Rectal smooth muscle tissue (tissue), 1 donor: Measurements from ENCODE around the gene OR6K2.
"Not testable (repeated sequence)": the region's sequence is repeated elsewhere in the genome, so short reads cannot be mapped to it uniquely, and the experiment has no call there.

Source experiments
- H3K27ac ChIP-seq: one replicate; pipeline ENCODE4 v1.7.0; 2013; ENCODE audit warnings: low read depth, low read length, inconsistent platforms
- H3K27me3 ChIP-seq: one replicate; pipeline ENCODE4 v1.7.0; 2013; ENCODE audit warnings: low read length; ENCODE audit not compliant: control insufficient read depth, insufficient read depth
- H3K36me3 ChIP-seq: one replicate; pipeline ENCODE4 v1.7.0; 2013; ENCODE audit warnings: low read length; ENCODE audit not compliant: control insufficient read depth, insufficient read depth
- H3K4me1 ChIP-seq: one replicate; pipeline ENCODE4 v1.7.0; 2013; ENCODE audit warnings: low read length; ENCODE audit not compliant: control insufficient read depth, insufficient read depth
- H3K4me3 ChIP-seq: one replicate; pipeline ENCODE4 v1.7.0; 2013; ENCODE audit warnings: low read length
- H3K9ac ChIP-seq: one replicate; pipeline ENCODE4 v1.7.0; 2013; ENCODE audit warnings: low read length

OR6K2 gene

GRCh38 chr1:158706096-158706495, 5.6 kb upstream of the OR6K2 start:
- Histone ChIP-seq H3K4me3 (no peak overlapping the region), H3K4me1 (no peaks in the 10 kb centered on the region), H3K36me3 (no peaks in the 10 kb centered on the region), H3K27ac (no peak overlapping the region), H3K27me3 (no peaks in the 10 kb centered on the region), H3K9ac (no peak overlapping the region)

- Histone ChIP-seq H3K4me3 (no peak overlapping the region), H3K36me3 (no peaks in the 10 kb centered on the region), H3K4me1 (no peaks in the 10 kb centered on the region), H3K27ac (no peak overlapping the region), H3K9ac (no peak overlapping the region), H3K27me3 (no peaks in the 10 kb centered on the region)
Measured at GRCh38 chr1:158694596-158694995, 5.9 kb downstream of the OR6K2 start.

GRCh38 chr1:158692356-158692755, 8.1 kb downstream of the OR6K2 start:
- Histone ChIP-seq H3K27me3 (no peaks in the 10 kb centered on the region), H3K9ac (no peak overlapping the region), H3K4me3 (no peak overlapping the region), H3K36me3 (no peaks in the 10 kb centered on the region), H3K4me1 (no peaks in the 10 kb centered on the region), H3K27ac (no peak overlapping the region)

- Histone ChIP-seq H3K4me3 (no peak overlapping the region), H3K9ac (no peak overlapping the region), H3K36me3 (no peaks in the 10 kb centered on the region), H3K4me1 (no peaks in the 10 kb centered on the region), H3K27me3 (no peaks in the 10 kb centered on the region), H3K27ac (no peak overlapping the region)
Measured at GRCh38 chr1:158691907-158692306, 8.5 kb downstream of the OR6K2 start.

- not testable (repeated sequence) for H3K9ac ChIP-seq, H3K27me3 ChIP-seq, H3K4me1 ChIP-seq, H3K4me3 ChIP-seq, H3K36me3 ChIP-seq, H3K27ac ChIP-seq
Measured at GRCh38 chr1:158691149-158691548, 9.3 kb downstream of the OR6K2 start.

- Histone ChIP-seq H3K36me3 (no peaks in the 10 kb centered on the region), H3K4me1 (no peaks in the 10 kb centered on the region), H3K27ac (no peak overlapping the region), H3K4me3 (no peak overlapping the region), H3K9ac (no peak overlapping the region), H3K27me3 (no peaks in the 10 kb centered on the region)
Measured at GRCh38 chr1:158689875-158690274, 10.6 kb downstream of the OR6K2 start.

GRCh38 chr1:158689110-158689509, 11.3 kb downstream of the OR6K2 start:
- Histone ChIP-seq H3K4me3 (no peak overlapping the region), H3K36me3 (no peaks in the 10 kb centered on the region), H3K4me1 (no peaks in the 10 kb centered on the region), H3K9ac (no peak overlapping the region), H3K27ac (no peak overlapping the region), H3K27me3 (no peaks in the 10 kb centered on the region)

- H3K27ac ChIP-seq, H3K27me3 ChIP-seq: not testable (repeated sequence)
Measured at GRCh38 chr1:158688343-158688742, 12.1 kb downstream of the OR6K2 start.

GRCh38 chr1:158687037-158687436, 13.4 kb downstream of the OR6K2 start:
- Histone ChIP-seq H3K9ac (no peak overlapping the region), H3K27me3 (no peaks in the 10 kb centered on the region), H3K27ac (no peak overlapping the region), H3K36me3 (no peaks in the 10 kb centered on the region), H3K4me1 (no peaks in the 10 kb centered on the region), H3K4me3 (no peak overlapping the region)

More at GRCh38 chr1:158688343-158688742, 12.1 kb downstream of the OR6K2 start:
- not testable (repeated sequence) for H3K36me3 ChIP-seq, H3K4me3 ChIP-seq, H3K4me1 ChIP-seq, H3K9ac ChIP-seq

GRCh38 chr1:158686111-158687009, 14.1 kb downstream of the OR6K2 start, which contains the start of gene SPTA1:
TSS of gene SPTA1 (minus strand) at chr1:158686715. CDS start at chr1:158686517, 198 bp downstream.
- H3K4me1 ChIP-seq, result no peaks in the 10 kb centered on the region
- H3K9ac ChIP-seq, result no peak within 1 kb of the TSS
- H3K36me3 ChIP-seq, result no peaks in the 10 kb centered on the region
- H3K4me3 ChIP-seq, result no peak within 1 kb of the TSS
- H3K27ac ChIP-seq, result no peak within 1 kb of the TSS
- H3K27me3 ChIP-seq, result no peaks in the 10 kb centered on the region

GRCh38 chr1:158685085-158685484, 15.4 kb downstream of the OR6K2 start:
- no peaks in the 10 kb centered on the region for H3K27me3 ChIP-seq
- no peaks in the 10 kb centered on the region for H3K36me3 ChIP-seq
- no peak overlapping the region for H3K4me3 ChIP-seq
- no peak overlapping the region for H3K9ac ChIP-seq
- no peaks in the 10 kb centered on the region for H3K4me1 ChIP-seq
- no peak overlapping the region for H3K27ac ChIP-seq

GRCh38 chr1:158681606-158682005, 18.8 kb downstream of the OR6K2 start:
- Histone ChIP-seq H3K36me3 (no peaks in the 10 kb centered on the region), H3K9ac (no peak overlapping the region), H3K27me3 (no peaks in the 10 kb centered on the region), H3K27ac (no peak overlapping the region), H3K4me1 (no peaks in the 10 kb centered on the region), H3K4me3 (no peak overlapping the region)

- Histone ChIP-seq H3K4me1 (no peaks in the 10 kb centered on the region), H3K27me3 (no peaks in the 10 kb centered on the region), H3K27ac (no peak overlapping the region), H3K36me3 (no peaks in the 10 kb centered on the region), H3K4me3 (no peak overlapping the region), H3K9ac (no peak overlapping the region)
Measured at GRCh38 chr1:158679289-158679688, 21.2 kb downstream of the OR6K2 start.
